Naive thymus-derived CD8-positive, alpha-beta T cell (primary cell): ENCODE measurements around the gene CFAP74. TPM values are rescaled to one million over a fixed set of nuclear protein-coding genes. Genes with fewer than 3 reads are reported as not detected.

ENCODE experiments used
- ATAC-seq, 2 donors: fragments of 150-1000 bp; cut with Tn5 transposase in 1 of 2; sonication (Bioruptor Pico), chemical (Tn5 transposase) in 1 of 2; 1 replicate in 1 of 2; 2 replicates in 1 of 2; pipeline ENCODE4 v1.10.0; 2021; ENCODE audit warnings: mild to moderate bottlenecking in 2 of 2, moderate library complexity in 2 of 2
- POLR2A ChIA-PET: fragments of 350-600 bp; sonication (Branson Sonifier 250); formaldehyde crosslinking; loops from one replicate; lab custom pipeline; 2021; ENCODE audit warnings: antibody characterized with exemption; lab: Charles Lee
- DNase-seq, 10 donors: peaks; one replicate each; pipeline versions ENCODE4 v3.0.0 to v3.0.0-alpha.2; 2020 to 2022
- H3K27ac Mint-ChIP-seq, 10 donors: one replicate each; pipeline ENCODE4 v1.8.0; 2020 to 2022; ENCODE audit warnings: mild to moderate bottlenecking in 10 of 10, mixed read lengths in 10 of 10, moderate library complexity in 4 of 10, inconsistent platforms in 1 of 10
- H3K27me3 Mint-ChIP-seq, 5 donors: one replicate each; pipeline ENCODE4 v1.8.0; 2021 to 2022; ENCODE audit warnings: mixed read lengths in 5 of 5
- H3K36me3 Mint-ChIP-seq, 3 donors: one replicate each; pipeline ENCODE4 v1.8.0; 2020 to 2022; ENCODE audit warnings: mixed read lengths in 3 of 3, mild to moderate bottlenecking in 2 of 3, inconsistent platforms in 1 of 3
- H3K4me1 Mint-ChIP-seq, 4 donors: one replicate each; pipeline ENCODE4 v1.8.0; 2021 to 2022; ENCODE audit warnings: mixed read lengths in 4 of 4
- H3K4me3 Mint-ChIP-seq, 10 donors: one replicate each; pipeline ENCODE4 v1.8.0; 2020 to 2022; ENCODE audit warnings: mild to moderate bottlenecking in 10 of 10, mixed read lengths in 10 of 10, moderate library complexity in 6 of 10, inconsistent platforms in 1 of 10
- H3K9me3 Mint-ChIP-seq, 9 donors: one replicate each; pipeline ENCODE4 v1.8.0; 2020 to 2022; ENCODE audit warnings: mixed read lengths in 9 of 9, mild to moderate bottlenecking in 3 of 9, inconsistent platforms in 1 of 9, moderate library complexity in 1 of 9
- polyA plus RNA-seq, 3 donors: library from polyadenylated mRNA; unstranded; fragments of 300-500 nt; fragmentation: Illumina TruSeq; gene quantifications; one replicate each; pipeline ENCODE4 v1.2.3, GENCODE V29; 2021
- total RNA-seq, 8 experiments: library from RNA in 2 of 8; stranded (reverse) in 2 of 8; gene quantifications; one replicate each; pipeline ENCODE4 v1.2.3 and lab custom pipeline; 2021 to 2026

Gene CFAP74
- total and polyA plus RNA-seq, 5 experiments from 2014 or later, result not detected

- H3K27ac Mint-ChIP-seq, result no peak overlapping the region
- ATAC-seq, result no peak
- peaks cover 0 to 5% (median 2%) of the 10 kb centered on the region in 9 donors for H3K9me3 Mint-ChIP-seq
- H3K4me1 Mint-ChIP-seq, result peaks cover 0 to 2% (median under 1%) of the 10 kb centered on the region in 4 donors
- no peak overlapping the region for H3K4me3 Mint-ChIP-seq
- DNase-seq, result peak in 1 of 10 donors; percentile 50
- H3K36me3 Mint-ChIP-seq, result peaks cover 0 to 6% (median 0%) of the 10 kb centered on the region in 3 donors
- POLR2A ChIA-PET, result no interaction called here
- H3K27me3 Mint-ChIP-seq, result peaks cover 9 to 37% (median 18%) of the 10 kb centered on the region in 5 donors
Measured at GRCh38 chr1:1956101-1956500, 47.5 kb downstream of the CFAP74 start.

GRCh38 chr1:1955621-1956094 lies 47.9 kb downstream of the CFAP74 start:
- Mint-ChIP-seq H3K27me3 (peaks cover 8 to 35% (median 13%) of the 10 kb centered on the region in 5 donors), H3K9me3 (peaks cover 0 to 10% (median 2%) of the 10 kb centered on the region in 9 donors), H3K4me3 (no peak overlapping the region), H3K4me1 (peaks cover 0 to 2% (median under 1%) of the 10 kb centered on the region in 4 donors), H3K36me3 (peaks cover 0 to 10% (median 1%) of the 10 kb centered on the region in 3 donors), H3K27ac (no peak overlapping the region)
- POLR2A ChIA-PET, result no interaction called here
- ATAC-seq, result no peak
- DNase-seq, result peak in 1 of 10 donors; percentile 45

GRCh38 chr1:1954831-1955441 lies 48.6 kb downstream of the CFAP74 start:
- Mint-ChIP-seq H3K4me3 (no peak overlapping the region), H3K27ac (peak overlapping the region in 1 of 10 donors; percentile 76), H3K4me1 (peaks cover 0 to 2% (median under 1%) of the 10 kb centered on the region in 4 donors), H3K27me3 (peaks cover 8 to 36% (median 14%) of the 10 kb centered on the region in 5 donors), H3K36me3 (peaks cover 0 to 10% (median 4%) of the 10 kb centered on the region in 3 donors), H3K9me3 (peaks cover 0 to 11% (median 2%) of the 10 kb centered on the region in 9 donors)
- POLR2A ChIA-PET, result no interaction called here
- ATAC-seq (no peak), DNase-seq (no peak)

GRCh38 chr1:1954015-1954414 lies 49.6 kb downstream of the CFAP74 start:
- H3K36me3 Mint-ChIP-seq, result peaks cover 0 to 10% (median 4%) of the 10 kb centered on the region in 3 donors
- H3K4me1 Mint-ChIP-seq, result peaks cover 0 to 2% (median 0%) of the 10 kb centered on the region in 4 donors
- POLR2A ChIA-PET, result no interaction called here
- H3K27ac Mint-ChIP-seq, result no peak overlapping the region
- DNase-seq, result no peak
- H3K4me3 Mint-ChIP-seq, result no peak overlapping the region
- H3K27me3 Mint-ChIP-seq, result peaks cover 8 to 27% (median 16%) of the 10 kb centered on the region in 5 donors
- no peak for ATAC-seq
- H3K9me3 Mint-ChIP-seq, result peaks cover 0 to 11% (median 2%) of the 10 kb centered on the region in 9 donors

DNA sequence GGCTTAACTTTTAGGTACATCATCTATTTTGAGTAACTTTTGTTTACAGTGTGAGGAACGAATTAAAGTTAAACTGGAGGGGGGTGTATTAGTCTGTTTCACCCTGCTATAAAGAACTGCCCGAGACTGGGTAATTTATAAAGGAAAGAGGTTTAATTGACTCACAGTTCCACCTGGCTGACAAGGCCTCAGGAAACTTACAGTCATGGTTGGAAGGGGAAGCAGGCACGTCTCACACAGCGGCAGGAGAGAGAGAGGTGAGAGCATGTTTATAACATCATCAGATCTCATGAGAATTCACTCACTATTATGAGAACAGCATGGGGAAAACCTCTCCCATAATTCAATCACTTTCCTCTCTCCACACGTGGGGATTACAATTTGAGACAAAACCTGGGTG lies 52.6 kb downstream of the CFAP74 start:
- POLR2A ChIA-PET, result no interaction called here

DNA sequence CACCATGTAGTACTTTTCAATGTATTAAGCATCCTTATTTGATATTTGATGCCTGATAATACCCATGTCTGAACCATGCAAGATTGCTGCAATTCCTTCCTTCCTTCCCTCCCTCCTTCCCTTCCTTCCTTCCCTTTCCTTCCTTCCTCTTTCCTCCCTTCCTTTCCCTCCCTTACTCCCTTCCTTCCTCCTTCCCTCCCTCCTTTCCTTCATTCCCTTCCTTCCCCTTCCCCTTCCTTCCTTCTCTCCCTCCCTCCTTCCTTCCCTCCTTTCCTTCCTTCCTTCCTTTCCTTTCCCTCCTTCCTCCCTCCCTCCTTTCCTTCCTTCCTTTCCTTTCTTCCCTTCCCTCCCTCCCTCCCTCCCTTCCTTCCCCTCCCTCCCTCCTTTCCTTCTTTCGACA lies 54.8 kb downstream of the CFAP74 start:
- Mint-ChIP-seq H3K36me3 (peaks cover 0 to 10% (median 4%) of the 10 kb centered on the region in 3 donors), H3K9me3 (peaks cover 0 to 11% (median 0%) of the 10 kb centered on the region in 9 donors), H3K4me3 (no peak overlapping the region), H3K27me3 (peaks cover 4 to 16% (median 9%) of the 10 kb centered on the region in 5 donors), H3K27ac (peak overlapping the region in 1 of 10 donors; percentile 21), H3K4me1 (peaks cover 0 to 6% (median 3%) of the 10 kb centered on the region in 4 donors)
- POLR2A ChIA-PET, result no interaction called here
- ATAC-seq (no peak), DNase-seq (no peak)

More for the DNA sequence above, 52.6 kb downstream of the CFAP74 start:
- H3K4me3 Mint-ChIP-seq, result no peak overlapping the region
- H3K36me3 Mint-ChIP-seq, result peaks cover 0 to 10% (median 4%) of the 10 kb centered on the region in 3 donors
- H3K27me3 Mint-ChIP-seq, result peaks cover 4 to 16% (median 9%) of the 10 kb centered on the region in 5 donors
- peaks cover 0 to 11% (median 0%) of the 10 kb centered on the region in 9 donors for H3K9me3 Mint-ChIP-seq
- no peak for DNase-seq
- peaks cover 0 to 2% (median 0%) of the 10 kb centered on the region in 4 donors for H3K4me1 Mint-ChIP-seq
- ATAC-seq, result no peak
- no peak overlapping the region for H3K27ac Mint-ChIP-seq

GRCh38 chr1:1947493-1947892 lies 56.1 kb downstream of the CFAP74 start:
- Mint-ChIP-seq H3K27me3 (peaks cover 4 to 16% (median 9%) of the 10 kb centered on the region in 5 donors), H3K4me1 (peaks cover 0 to 8% (median 4%) of the 10 kb centered on the region in 4 donors), H3K27ac (no peak overlapping the region), H3K36me3 (peaks cover 0 to 10% (median 4%) of the 10 kb centered on the region in 3 donors), H3K9me3 (peaks cover 0 to 11% (median 0%) of the 10 kb centered on the region in 9 donors), H3K4me3 (no peak overlapping the region)
- POLR2A ChIA-PET, result no interaction called here
- DNase-seq (no peak), ATAC-seq (no peak)

DNA sequence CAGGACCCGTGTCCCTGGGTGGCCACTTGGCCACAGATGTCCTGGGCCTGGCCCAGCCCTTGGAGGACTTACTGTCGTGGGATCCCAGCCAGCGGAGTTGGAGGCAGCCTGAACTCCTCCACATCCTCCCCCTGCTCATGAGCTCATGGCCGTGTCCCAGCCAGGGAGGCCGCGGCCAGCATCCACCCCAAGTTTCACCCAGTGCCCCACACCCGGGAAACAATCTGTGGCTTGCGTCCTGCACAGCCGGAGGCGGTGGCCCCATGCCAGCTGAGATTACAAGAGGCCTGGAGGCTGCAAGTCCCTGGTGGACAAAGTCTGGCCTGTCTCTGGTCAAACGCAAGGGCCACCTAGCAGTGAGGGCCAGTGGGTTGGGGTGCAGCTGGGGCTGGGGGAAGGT lies 57.0 kb downstream of the CFAP74 start:
- peaks cover 4 to 13% (median 9%) of the 10 kb centered on the region in 5 donors for H3K27me3 Mint-ChIP-seq

GRCh38 chr1:1945782-1946393 lies 57.7 kb downstream of the CFAP74 start:
- POLR2A ChIA-PET, result interaction anchor here (0.7 kb wide), 1 partner anchor 616 kb away, joined by 5 read pairs; no protein-coding TSS in a partner anchor
- Mint-ChIP-seq H3K4me3 (no peak overlapping the region), H3K27ac (peak overlapping the region in 2 of 10 donors; percentile 16 to 40), H3K4me1 (peaks cover 0 to 8% (median 4%) of the 10 kb centered on the region in 4 donors), H3K27me3 (peaks cover 2 to 10% (median 9%) of the 10 kb centered on the region in 5 donors), H3K9me3 (peaks cover 0 to 4% (median 0%) of the 10 kb centered on the region in 9 donors), H3K36me3 (peaks cover 0 to 4% (median 2%) of the 10 kb centered on the region in 3 donors)
- ATAC-seq, result no peak
- DNase-seq, result no peak

More for the DNA sequence above, 57.0 kb downstream of the CFAP74 start:
- no peak for ATAC-seq
- DNase-seq, result peak in 1 of 10 donors; percentile 48
- H3K27ac Mint-ChIP-seq, result no peak overlapping the region
- H3K36me3 Mint-ChIP-seq, result peaks cover 0 to 8% (median 4%) of the 10 kb centered on the region in 3 donors
- H3K9me3 Mint-ChIP-seq, result peaks cover 0 to 10% (median 0%) of the 10 kb centered on the region in 9 donors
- peaks cover 0 to 8% (median 4%) of the 10 kb centered on the region in 4 donors for H3K4me1 Mint-ChIP-seq
- no peak overlapping the region for H3K4me3 Mint-ChIP-seq
- POLR2A ChIA-PET, result no interaction called here

DNA sequence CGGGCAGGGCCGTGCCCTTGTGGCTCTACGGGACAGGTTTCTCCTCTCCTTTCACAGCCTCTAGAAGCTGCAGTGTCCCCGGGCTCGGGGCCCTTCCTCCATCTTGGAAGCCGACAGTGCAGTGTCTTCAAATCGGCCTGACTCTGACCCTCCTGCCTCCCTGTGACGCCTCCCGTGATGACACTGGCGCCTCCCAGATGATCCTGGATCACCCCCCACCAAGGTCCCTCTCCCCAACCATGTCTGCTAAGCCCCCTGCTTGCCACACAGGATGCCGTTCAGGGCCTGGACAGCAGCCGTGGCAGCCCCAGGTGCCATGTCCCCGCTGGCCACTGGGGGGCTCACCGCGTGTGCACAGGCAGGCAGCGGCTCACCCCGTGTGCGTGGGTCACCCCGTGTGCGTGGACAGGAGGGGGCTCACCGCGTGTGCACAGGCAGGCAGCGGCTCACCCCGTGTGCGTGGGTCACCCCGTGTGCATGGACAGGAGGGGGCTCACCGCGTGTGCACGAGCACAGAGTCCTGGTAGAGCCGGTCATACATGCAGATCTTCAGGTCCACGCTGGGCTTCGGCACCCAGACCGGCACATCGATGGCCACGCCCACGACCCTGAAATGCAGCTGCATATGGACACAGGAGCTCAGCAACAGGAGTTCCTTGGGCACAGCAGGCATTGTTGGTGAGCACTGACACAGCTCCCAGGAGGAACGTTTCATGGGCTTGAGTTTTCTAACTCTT lies 59.6 kb downstream of the CFAP74 start:
- peak overlapping the region in 1 of 10 donors; percentile 79 for H3K27ac Mint-ChIP-seq
- peaks cover 0 to 8% (median 4%) of the 10 kb centered on the region in 4 donors for H3K4me1 Mint-ChIP-seq
- peak overlapping the region in 3 of 10 donors; percentile 18 to 59 (median 44) for H3K4me3 Mint-ChIP-seq
- H3K27me3 Mint-ChIP-seq, result peaks cover 0 to 5% (median 0%) of the 10 kb centered on the region in 5 donors
- ATAC-seq (peak; percentile 98 to 100), DNase-seq (peak; percentile 36 to 80 (median 58))
- POLR2A ChIA-PET, result no interaction called here
- no peaks in the 10 kb centered on the region for H3K9me3 Mint-ChIP-seq
- no peaks in the 10 kb centered on the region for H3K36me3 Mint-ChIP-seq

- POLR2A ChIA-PET, result no interaction called here
- ATAC-seq, result no peak
- no peak overlapping the region for H3K27ac Mint-ChIP-seq
- peaks cover 0 to 5% (median 0%) of the 10 kb centered on the region in 5 donors for H3K27me3 Mint-ChIP-seq
- H3K4me3 Mint-ChIP-seq, result no peak overlapping the region
- DNase-seq, result peak in 1 of 10 donors; percentile 50
- H3K9me3 Mint-ChIP-seq, result no peaks in the 10 kb centered on the region
- no peaks in the 10 kb centered on the region for H3K36me3 Mint-ChIP-seq
- H3K4me1 Mint-ChIP-seq, result peaks cover 0 to 8% (median 4%) of the 10 kb centered on the region in 4 donors
Measured at GRCh38 chr1:1942753-1943656, 60.6 kb downstream of the CFAP74 start.
